Measurements from ENCODE around the gene CAMTA1.

CAMTA1 gene

GRCh38 chr1:7185721-7186120, 400.5 kb downstream of the CAMTA1 start:
- no peak overlapping the region for H2AK5ac ChIP-seq (ENCODE audit: low read length)
- WGBS (ENCODE audit: extremely low coverage, insufficient coverage, insufficient read length) = no CpG with 5 or more reads among the region's 8 CpGs
- H3K18ac ChIP-seq (ENCODE audit: low read length) = no peak overlapping the region
- no peak overlapping the region for H3K27ac ChIP-seq (ENCODE audit: low read depth, low read length)
- no peak overlapping the region for H3K4ac ChIP-seq (ENCODE audit: low read depth, low read length)
- no peak overlapping the region for H2BK120ac ChIP-seq (ENCODE audit: insufficient read depth, low read length, poor library complexity)
- no peaks in the 10 kb centered on the region for H3K4me1 ChIP-seq (ENCODE audit: control insufficient read depth in 1 of 2, insufficient read depth in 2 of 2, low read length in 2 of 2)
- H3K27me3 ChIP-seq (ENCODE audit: insufficient read depth, low read length) = no peaks in the 10 kb centered on the region
- no peak overlapping the region for H4K8ac ChIP-seq (ENCODE audit: low read depth, low read length)
- H3K79me1 ChIP-seq (ENCODE audit: low read length) = no peaks in the 10 kb centered on the region
- H3K9ac ChIP-seq (ENCODE audit: low read length) = no peak overlapping the region
- H3K23ac ChIP-seq (ENCODE audit: low read length) = no peak overlapping the region
- H3K79me2 ChIP-seq (ENCODE audit: control insufficient read depth, insufficient read depth, low read length, poor library complexity) = no peaks in the 10 kb centered on the region
- H3K4me3 ChIP-seq (ENCODE audit: low read depth, low read length) = no peak overlapping the region
- H3K4me2 ChIP-seq (ENCODE audit: low read length) = no peak overlapping the region
- no peak for DNase-seq
- no peaks in the 10 kb centered on the region for H3K9me3 ChIP-seq (ENCODE audit: insufficient read depth, low read depth, low read length)
- H2AFZ ChIP-seq (ENCODE audit: insufficient read depth, low read length, poor library complexity) = no peak overlapping the region
- H4K12ac ChIP-seq (ENCODE audit: low read depth, low read length) = no peak overlapping the region
- H3K36me3 ChIP-seq (ENCODE audit: control insufficient read depth in 1 of 2, insufficient read depth in 2 of 2, low read length in 2 of 2) = no peaks in the 10 kb centered on the region
- H3K14ac ChIP-seq (ENCODE audit: low read length) = no peak overlapping the region
- H4K91ac ChIP-seq (ENCODE audit: low read depth, low read length) = no peak overlapping the region
- H2BK12ac ChIP-seq (ENCODE audit: low read length) = no peak overlapping the region
- H2BK5ac ChIP-seq (ENCODE audit: low read depth, low read length, poor library complexity) = no peak overlapping the region

GRCh38 chr1:7186382-7187111, 401.3 kb downstream of the CAMTA1 start:
- Histone ChIP-seq H4K91ac (ENCODE audit: low read depth, low read length) (no peak overlapping the region), H3K79me1 (ENCODE audit: low read length) (no peaks in the 10 kb centered on the region), H3K4me1 (ENCODE audit: control insufficient read depth in 1 of 2, insufficient read depth in 2 of 2, low read length in 2 of 2) (no peaks in the 10 kb centered on the region), H3K79me2 (ENCODE audit: control insufficient read depth, insufficient read depth, low read length, poor library complexity) (no peaks in the 10 kb centered on the region), H2AFZ (ENCODE audit: insufficient read depth, low read length, poor library complexity) (no peak overlapping the region), H3K4ac (ENCODE audit: low read depth, low read length) (no peak overlapping the region), H3K9me3 (ENCODE audit: insufficient read depth, low read depth, low read length) (no peaks in the 10 kb centered on the region), H3K4me3 (ENCODE audit: low read depth, low read length) (no peak overlapping the region), H4K12ac (ENCODE audit: low read depth, low read length) (no peak overlapping the region), H3K18ac (ENCODE audit: low read length) (no peak overlapping the region), H2AK5ac (ENCODE audit: low read length) (no peak overlapping the region), H4K8ac (ENCODE audit: low read depth, low read length) (no peak overlapping the region), H2BK12ac (ENCODE audit: low read length) (no peak overlapping the region), H3K27ac (ENCODE audit: low read depth, low read length) (no peak overlapping the region), H3K23ac (ENCODE audit: low read length) (no peak overlapping the region), H2BK120ac (ENCODE audit: insufficient read depth, low read length, poor library complexity) (no peak overlapping the region), H3K14ac (ENCODE audit: low read length) (no peak overlapping the region), H3K4me2 (ENCODE audit: low read length) (no peak overlapping the region), H3K27me3 (ENCODE audit: insufficient read depth, low read length) (no peaks in the 10 kb centered on the region), H3K36me3 (ENCODE audit: control insufficient read depth in 1 of 2, insufficient read depth in 2 of 2, low read length in 2 of 2) (no peaks in the 10 kb centered on the region), H2BK5ac (ENCODE audit: low read depth, low read length, poor library complexity) (no peak overlapping the region), H3K9ac (ENCODE audit: low read length) (no peak overlapping the region)
- no CpG with 5 or more reads among the region's 8 CpGs for WGBS (ENCODE audit: extremely low coverage, insufficient coverage, insufficient read length)
- no peak for DNase-seq

GRCh38 chr1:7187112-7187493, 401.8 kb downstream of the CAMTA1 start:
- Histone ChIP-seq H3K79me1 (ENCODE audit: low read length) (no peaks in the 10 kb centered on the region), H4K8ac (ENCODE audit: low read depth, low read length) (no peak overlapping the region), H3K27ac (ENCODE audit: low read depth, low read length) (no peak overlapping the region), H2BK5ac (ENCODE audit: low read depth, low read length, poor library complexity) (no peak overlapping the region), H3K14ac (ENCODE audit: low read length) (no peak overlapping the region), H3K79me2 (ENCODE audit: control insufficient read depth, insufficient read depth, low read length, poor library complexity) (no peaks in the 10 kb centered on the region), H2BK120ac (ENCODE audit: insufficient read depth, low read length, poor library complexity) (no peak overlapping the region), H3K4me1 (ENCODE audit: control insufficient read depth in 1 of 2, insufficient read depth in 2 of 2, low read length in 2 of 2) (no peaks in the 10 kb centered on the region), H2AK5ac (ENCODE audit: low read length) (no peak overlapping the region), H4K91ac (ENCODE audit: low read depth, low read length) (no peak overlapping the region), H3K9ac (ENCODE audit: low read length) (no peak overlapping the region), H3K4ac (ENCODE audit: low read depth, low read length) (no peak overlapping the region), H3K18ac (ENCODE audit: low read length) (no peak overlapping the region), H2BK12ac (ENCODE audit: low read length) (no peak overlapping the region), H2AFZ (ENCODE audit: insufficient read depth, low read length, poor library complexity) (no peak overlapping the region), H4K12ac (ENCODE audit: low read depth, low read length) (no peak overlapping the region), H3K4me2 (ENCODE audit: low read length) (no peak overlapping the region), H3K9me3 (ENCODE audit: insufficient read depth, low read depth, low read length) (no peaks in the 10 kb centered on the region), H3K4me3 (ENCODE audit: low read depth, low read length) (no peak overlapping the region), H3K23ac (ENCODE audit: low read length) (no peak overlapping the region), H3K27me3 (ENCODE audit: insufficient read depth, low read length) (no peaks in the 10 kb centered on the region), H3K36me3 (ENCODE audit: control insufficient read depth in 1 of 2, insufficient read depth in 2 of 2, low read length in 2 of 2) (no peaks in the 10 kb centered on the region)
- WGBS (ENCODE audit: extremely low coverage, insufficient coverage, insufficient read length) = no CpG with 5 or more reads among the region's 4 CpGs
- DNase-seq = no peak

- no peak overlapping the region for H4K91ac ChIP-seq (ENCODE audit: low read depth, low read length)
- H4K12ac ChIP-seq (ENCODE audit: low read depth, low read length) = no peak overlapping the region
- no peak overlapping the region for H2BK12ac ChIP-seq (ENCODE audit: low read length)
- H3K4me1 ChIP-seq (ENCODE audit: control insufficient read depth in 1 of 2, insufficient read depth in 2 of 2, low read length in 2 of 2) = no peaks in the 10 kb centered on the region
- H3K36me3 ChIP-seq (ENCODE audit: control insufficient read depth in 1 of 2, insufficient read depth in 2 of 2, low read length in 2 of 2) = no peaks in the 10 kb centered on the region
- no peak overlapping the region for H3K27ac ChIP-seq (ENCODE audit: low read depth, low read length)
- no peak overlapping the region for H3K4ac ChIP-seq (ENCODE audit: low read depth, low read length)
- H3K79me2 ChIP-seq (ENCODE audit: control insufficient read depth, insufficient read depth, low read length, poor library complexity) = no peaks in the 10 kb centered on the region
- no peaks in the 10 kb centered on the region for H3K79me1 ChIP-seq (ENCODE audit: low read length)
- H3K4me2 ChIP-seq (ENCODE audit: low read length) = no peak overlapping the region
- H3K9ac ChIP-seq (ENCODE audit: low read length) = no peak overlapping the region
- H2BK5ac ChIP-seq (ENCODE audit: low read depth, low read length, poor library complexity) = no peak overlapping the region
- no peaks in the 10 kb centered on the region for H3K9me3 ChIP-seq (ENCODE audit: insufficient read depth, low read depth, low read length)
- H2AFZ ChIP-seq (ENCODE audit: insufficient read depth, low read length, poor library complexity) = no peak overlapping the region
- no peak overlapping the region for H3K18ac ChIP-seq (ENCODE audit: low read length)
- no peaks in the 10 kb centered on the region for H3K27me3 ChIP-seq (ENCODE audit: insufficient read depth, low read length)
- no peak overlapping the region for H3K14ac ChIP-seq (ENCODE audit: low read length)
- no peak overlapping the region for H3K23ac ChIP-seq (ENCODE audit: low read length)
- no peak overlapping the region for H3K4me3 ChIP-seq (ENCODE audit: low read depth, low read length)
- H2BK120ac ChIP-seq (ENCODE audit: insufficient read depth, low read length, poor library complexity) = no peak overlapping the region
- no peak overlapping the region for H2AK5ac ChIP-seq (ENCODE audit: low read length)
- H4K8ac ChIP-seq (ENCODE audit: low read depth, low read length) = no peak overlapping the region
- no peak for DNase-seq
- WGBS (ENCODE audit: extremely low coverage, insufficient coverage, insufficient read length) = no CpG with 5 or more reads among the region's 3 CpGs
These were observed 405.0 kb downstream of the CAMTA1 start for GRCh38 chr1:7190261-7190660.
